HG02588 (cell line): ENCODE measurements around the gene DISP3.
A peak's percentile ranks its signal among the peaks of the same experiment; 100 is the strongest.

Experiments
- ATAC-seq: cut with Tn5 transposase; IDR thresholded peaks from one replicate; pipeline ENCODE4 v1.9.1; 2021; ENCODE audit warnings: mild to moderate bottlenecking, moderate library complexity; ENCODE audit not compliant: unreplicated experiment

Gene DISP3

GRCh38 chr1:11478571-11479374 is at the start of gene DISP3:
DISP3 (plus strand) TSS chr1:11479155; CDS start chr1:11500993, 21,838 bp downstream.
- peak; percentile 56 for ATAC-seq

GRCh38 chr1:11429226-11429625 is 49.7 kb upstream of the DISP3 start:
- ATAC-seq: no peak

- ATAC-seq: no peak
These were observed 49.0 kb upstream of the DISP3 start for GRCh38 chr1:11429935-11430334.

- ATAC-seq: no peak
These were observed 46.9 kb upstream of the DISP3 start for GRCh38 chr1:11431941-11432507.

GRCh38 chr1:11432526-11432925 is 46.4 kb upstream of the DISP3 start:
- ATAC-seq: no peak

GRCh38 chr1:11434501-11434900 is 44.5 kb upstream of the DISP3 start:
- no peak for ATAC-seq

- ATAC-seq: no peak
These were observed 44.0 kb upstream of the DISP3 start for GRCh38 chr1:11434926-11435325.

GRCh38 chr1:11438996-11439395 is 40.0 kb upstream of the DISP3 start:
- no peak for ATAC-seq

GRCh38 chr1:11441211-11441952 is 37.6 kb upstream of the DISP3 start:
- no peak for ATAC-seq

- ATAC-seq: no peak
These were observed 35.9 kb upstream of the DISP3 start for GRCh38 chr1:11443043-11443442.

GRCh38 chr1:11443961-11444658 is 34.8 kb upstream of the DISP3 start:
- ATAC-seq: no peak

- ATAC-seq: no peak
These were observed 34.0 kb upstream of the DISP3 start for GRCh38 chr1:11444907-11445306.

GRCh38 chr1:11447903-11448302 is 31.1 kb upstream of the DISP3 start:
- ATAC-seq: no peak

- ATAC-seq: no peak
These were observed 30.4 kb upstream of the DISP3 start for GRCh38 chr1:11448373-11449099.

GRCh38 chr1:11449100-11449403 is 29.9 kb upstream of the DISP3 start:
- ATAC-seq: no peak

GRCh38 chr1:11450310-11450709 is 28.6 kb upstream of the DISP3 start:
- ATAC-seq: no peak

- ATAC-seq: no peak
These were observed 25.0 kb upstream of the DISP3 start for GRCh38 chr1:11453742-11454491.

- no peak for ATAC-seq
These were observed 22.9 kb upstream of the DISP3 start for GRCh38 chr1:11455967-11456570.

GRCh38 chr1:11456965-11457364 is 22.0 kb upstream of the DISP3 start:
- ATAC-seq: no peak

GRCh38 chr1:11458811-11459275 is 20.1 kb upstream of the DISP3 start:
- ATAC-seq: no peak
